ENCODE measurements around the gene OR2S2.
"Not testable (repeated sequence)": the region's sequence is repeated elsewhere in the genome, so short reads cannot be mapped to it uniquely, and the experiment has no call there.

The OR2S2 gene

DNA sequence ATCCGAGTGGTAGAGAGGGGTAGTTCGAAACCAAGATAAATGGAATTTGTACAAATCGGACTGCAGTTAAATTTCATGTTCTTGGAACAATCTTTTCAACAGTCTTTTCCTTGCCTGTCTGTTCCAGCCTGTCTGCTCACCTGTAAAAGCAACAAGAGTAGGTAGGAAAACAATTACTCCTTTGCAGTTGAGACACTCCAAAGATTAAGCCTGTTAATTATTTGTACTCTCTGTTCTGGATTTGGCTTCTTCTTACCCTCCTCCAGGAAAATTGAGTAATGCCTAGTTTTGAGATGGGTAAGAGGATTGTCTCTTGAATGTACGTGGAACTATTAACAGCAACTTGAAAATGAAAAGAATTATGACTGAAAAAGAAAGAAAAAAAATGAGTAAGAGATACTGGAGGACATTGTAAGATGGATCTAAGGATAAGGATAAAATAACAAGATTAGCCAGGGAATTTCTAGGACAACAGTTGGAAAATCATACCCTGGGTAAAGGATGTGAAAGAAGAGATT lies 24.3 kb downstream of the OR2S2 start:
- no peak for DNase-seq

DNA sequence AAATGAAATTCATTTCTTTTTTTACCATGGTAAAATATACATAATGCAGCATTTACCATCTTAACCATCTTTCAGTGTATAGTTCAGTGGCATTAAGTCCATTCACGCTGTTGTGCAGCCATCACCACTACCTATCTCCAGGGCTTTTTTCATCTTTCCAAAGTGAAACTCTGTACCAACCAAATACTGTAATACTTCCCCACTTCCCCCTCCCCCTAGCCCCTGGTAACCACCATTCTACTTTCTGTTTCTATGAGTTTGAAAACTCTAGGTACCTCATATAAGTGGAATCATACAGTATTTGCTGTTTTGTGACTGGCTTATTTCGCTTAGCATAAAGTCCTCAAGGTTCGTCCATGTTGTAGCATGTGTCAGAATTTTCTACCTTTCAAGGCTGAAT lies 25.2 kb downstream of the OR2S2 start:
- no peak for DNase-seq

DNA sequence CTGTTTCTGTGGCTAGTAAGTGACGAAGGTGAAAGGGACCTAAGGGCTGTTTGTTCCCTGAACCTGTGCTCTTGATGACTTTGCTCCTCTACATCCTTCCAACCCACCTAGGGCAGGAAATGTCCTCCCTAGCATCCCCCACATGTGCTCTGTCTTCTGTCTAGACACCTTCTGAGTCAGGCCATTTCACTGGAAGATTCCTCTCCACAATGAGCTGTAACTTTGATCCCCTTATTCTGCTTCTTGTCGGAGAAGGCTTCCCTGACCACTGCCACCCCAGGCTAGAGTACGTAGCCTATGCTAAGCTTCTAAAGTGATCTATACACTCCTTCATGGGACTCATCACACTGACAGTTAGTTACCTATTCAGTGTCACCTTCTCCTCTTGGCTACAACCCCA lies 27.0 kb downstream of the OR2S2 start:
- no peak for DNase-seq

DNA sequence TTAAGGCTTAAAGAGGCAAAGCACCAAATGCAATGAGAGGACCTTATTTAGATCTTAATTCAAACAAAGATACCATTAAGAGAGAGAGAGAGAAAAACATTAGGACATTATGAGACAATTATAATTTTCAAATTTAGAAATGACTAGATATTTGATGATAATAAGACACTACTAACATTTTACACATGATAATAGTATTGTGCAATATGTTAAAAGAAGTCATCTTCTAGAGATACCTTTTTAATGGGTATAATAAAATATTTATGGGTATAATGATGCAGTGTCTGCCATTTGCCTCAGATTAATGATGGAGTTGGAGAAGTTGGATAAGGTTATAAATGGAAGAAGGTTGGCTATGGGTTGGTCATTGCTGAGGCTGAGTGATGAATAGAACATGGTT lies 27.4 kb downstream of the OR2S2 start:
- DNase-seq: no peak

DNA sequence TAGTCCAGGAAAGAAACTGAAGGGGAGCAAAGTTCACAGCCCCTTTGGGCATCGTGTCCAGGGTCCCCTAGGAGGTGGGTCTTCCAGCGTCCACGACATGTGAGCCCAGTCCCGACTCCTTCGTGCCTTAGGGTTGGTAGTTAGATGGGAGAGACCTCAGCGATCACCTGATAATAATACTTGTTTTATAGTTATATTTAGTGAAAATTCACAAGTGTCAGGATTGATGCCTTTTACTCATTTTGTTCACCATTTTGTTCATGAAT lies 28.6 kb downstream of the OR2S2 start:
- DNase-seq: no peak

DNA sequence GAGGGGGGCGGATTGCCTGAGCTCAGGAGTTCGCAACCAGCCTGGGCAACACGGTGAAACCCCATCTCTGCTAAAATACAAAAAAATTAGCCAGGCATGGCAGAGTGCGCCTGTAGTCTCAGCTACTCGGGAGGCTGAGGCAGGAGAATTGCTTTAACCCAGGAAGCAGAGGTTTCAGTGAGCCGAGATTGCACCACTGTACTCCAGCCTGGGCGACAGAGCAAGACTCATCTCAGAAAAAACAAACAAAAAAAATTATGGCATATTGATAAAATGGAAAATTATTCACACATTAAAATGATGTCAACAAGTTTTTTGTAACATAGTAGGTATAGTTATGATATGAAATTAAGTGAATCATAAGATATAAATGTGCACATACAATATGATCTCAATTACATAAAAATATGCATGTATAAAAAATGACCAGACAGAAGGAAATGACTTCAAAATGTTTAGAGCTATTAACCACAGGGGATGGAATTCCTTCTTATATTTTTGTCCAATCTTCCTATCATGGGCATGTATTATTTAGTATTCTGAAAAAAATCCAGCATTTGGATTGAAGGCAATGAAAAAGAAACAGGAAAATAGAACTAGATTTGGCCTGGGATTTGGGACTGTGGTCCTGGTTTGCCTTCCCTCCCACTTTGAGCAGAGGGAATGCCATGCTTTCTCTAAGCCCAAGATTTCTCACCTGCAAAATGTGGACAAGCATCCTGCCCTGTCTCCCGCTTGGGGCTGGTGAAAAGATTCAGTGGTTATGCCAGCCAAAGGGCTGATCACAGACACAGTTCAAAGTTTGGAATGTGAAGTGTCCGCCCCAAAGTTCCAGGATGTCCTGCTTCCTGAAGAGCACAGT lies 29.1 kb downstream of the OR2S2 start:
- no peak for DNase-seq

DNA sequence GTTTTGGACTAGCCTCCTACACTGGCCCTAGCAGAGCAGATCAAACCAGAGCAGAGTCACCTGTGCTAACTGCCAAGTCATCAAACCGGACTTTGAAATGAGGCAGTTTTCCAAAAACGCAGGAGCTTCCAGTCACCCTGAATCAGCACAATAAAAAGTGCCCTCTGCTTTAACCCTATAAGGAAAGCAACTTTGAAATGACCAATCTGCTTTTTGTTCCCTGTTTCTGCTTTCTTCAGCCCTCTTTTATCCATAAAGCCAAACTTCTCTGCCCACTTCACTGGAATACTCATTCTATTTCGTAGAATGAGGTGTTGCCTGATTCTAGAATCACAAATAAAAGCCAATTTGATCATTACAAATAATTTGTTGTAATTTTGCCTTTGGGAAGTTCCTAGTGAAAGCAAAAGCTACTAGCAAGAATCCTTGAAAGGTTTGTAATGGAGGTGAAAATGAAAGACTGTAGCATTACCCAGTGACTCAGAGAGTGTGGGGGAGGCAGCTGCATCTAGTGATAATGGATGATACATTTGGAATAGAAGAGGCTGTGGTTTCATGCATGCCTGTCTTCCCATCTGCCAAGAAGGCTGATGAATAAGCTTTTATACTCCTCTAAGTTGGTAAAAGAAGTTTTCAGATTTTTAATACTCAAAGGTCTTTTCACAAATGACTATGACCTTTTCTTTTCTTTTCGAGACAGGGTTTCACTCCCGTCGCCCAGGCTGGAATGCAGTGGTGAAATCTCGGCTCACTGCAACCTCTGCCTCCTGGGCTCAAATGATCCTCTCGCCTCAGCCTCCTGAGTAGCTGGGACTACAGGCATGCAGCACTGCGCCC lies 33.8 kb downstream of the OR2S2 start:
- DNase-seq: peak; percentile 83

DNA sequence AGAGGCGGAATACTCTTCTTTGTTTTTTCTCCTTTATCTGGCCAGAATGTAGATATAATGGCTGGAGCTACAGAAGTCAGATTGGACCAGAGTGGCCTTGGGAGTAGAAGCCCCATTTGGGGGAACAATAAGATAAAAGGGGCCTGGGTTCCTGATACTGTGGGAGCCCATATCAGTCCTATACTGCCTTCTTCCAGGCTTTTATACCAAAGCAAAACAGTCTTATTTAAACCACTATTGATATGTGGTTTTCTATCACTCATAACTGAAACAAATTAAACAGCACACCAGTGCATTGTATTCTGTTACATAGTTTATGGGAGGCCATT lies 34.4 kb downstream of the OR2S2 start:
- DNase-seq: no peak

DNA sequence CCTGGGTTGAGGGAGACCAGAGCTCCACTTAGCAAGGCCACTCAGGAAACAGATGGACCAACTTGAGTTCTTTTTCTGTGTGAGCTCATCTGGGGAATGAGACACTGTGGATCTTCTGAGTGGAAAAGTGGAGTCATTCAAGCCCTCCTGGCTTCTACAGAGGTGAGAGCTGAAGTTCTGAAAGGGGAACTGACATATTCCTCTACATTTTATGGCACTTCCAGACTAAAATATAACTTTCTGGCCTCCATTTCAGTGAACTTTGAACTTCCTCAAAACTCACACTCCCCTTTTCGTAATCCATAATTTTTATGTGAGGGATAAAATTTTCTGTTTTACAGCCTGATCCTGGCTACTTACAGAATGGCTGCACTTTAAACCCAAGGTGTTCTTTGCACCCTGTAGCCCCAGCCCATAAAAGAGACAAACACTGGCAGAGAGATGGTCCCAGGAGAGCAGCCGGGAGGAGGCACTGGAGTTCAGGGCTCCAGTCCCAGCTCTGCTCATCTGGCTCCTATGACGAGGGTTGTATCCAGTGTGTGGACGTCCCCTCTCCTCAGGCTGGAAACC lies 37.8 kb downstream of the OR2S2 start:
- peak; percentile 29 for DNase-seq

DNA sequence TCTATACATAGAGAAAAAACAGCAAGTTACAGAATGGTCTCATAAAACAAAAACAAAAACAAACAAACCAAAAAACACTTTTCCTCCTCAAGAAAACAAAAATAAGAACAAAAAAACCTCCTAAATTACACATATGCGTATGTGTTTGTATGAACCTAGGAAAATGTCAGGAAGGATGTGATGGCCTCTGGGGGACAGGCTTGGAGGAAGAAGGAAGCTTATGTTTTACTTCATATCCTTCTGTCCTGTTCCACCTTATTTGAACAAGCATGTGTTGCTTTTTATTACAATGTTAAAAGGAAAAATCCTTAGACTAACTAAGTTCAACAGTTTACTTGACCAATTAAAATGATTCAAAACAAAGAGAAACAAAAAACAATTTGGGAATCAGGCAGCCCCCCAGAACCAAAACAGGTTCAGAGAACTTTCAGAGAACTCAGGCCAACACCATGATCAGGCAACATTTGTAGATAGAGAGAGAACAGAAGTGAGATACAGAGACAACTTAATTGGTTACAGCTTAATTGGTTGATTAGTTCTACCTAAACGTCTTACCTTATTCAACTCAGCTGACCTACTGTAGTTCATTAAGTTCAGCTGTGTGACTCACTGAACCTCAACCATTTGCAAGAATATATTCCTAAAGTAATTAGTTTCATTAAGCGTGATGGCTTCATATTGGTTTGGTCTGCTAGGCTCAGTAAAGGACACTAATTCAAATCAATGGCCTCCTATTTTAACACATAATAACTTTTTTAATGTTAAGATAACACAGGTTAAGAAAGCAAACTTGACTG lies 38.5 kb downstream of the OR2S2 start:
- DNase-seq: no peak

DNA sequence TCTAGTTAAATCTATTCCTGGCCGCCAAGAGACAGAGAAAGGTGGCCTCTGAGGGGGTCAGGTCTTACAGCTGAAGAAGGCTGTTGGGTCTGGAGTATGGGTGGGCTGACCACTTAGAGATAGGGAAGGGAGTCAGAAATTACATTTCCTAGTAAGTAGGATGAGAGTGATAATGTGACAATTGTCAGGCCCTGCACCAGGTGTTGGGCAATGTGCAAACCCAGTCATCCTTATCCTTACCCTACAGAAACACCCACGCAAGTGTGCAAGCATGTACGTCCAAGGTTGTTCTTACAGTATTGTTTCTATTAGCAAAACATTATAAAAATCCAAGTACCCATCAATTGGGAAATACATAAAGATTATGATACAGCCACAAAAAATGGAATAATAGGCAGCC lies 39.2 kb downstream of the OR2S2 start:
- peak; percentile 32 for DNase-seq

DNA sequence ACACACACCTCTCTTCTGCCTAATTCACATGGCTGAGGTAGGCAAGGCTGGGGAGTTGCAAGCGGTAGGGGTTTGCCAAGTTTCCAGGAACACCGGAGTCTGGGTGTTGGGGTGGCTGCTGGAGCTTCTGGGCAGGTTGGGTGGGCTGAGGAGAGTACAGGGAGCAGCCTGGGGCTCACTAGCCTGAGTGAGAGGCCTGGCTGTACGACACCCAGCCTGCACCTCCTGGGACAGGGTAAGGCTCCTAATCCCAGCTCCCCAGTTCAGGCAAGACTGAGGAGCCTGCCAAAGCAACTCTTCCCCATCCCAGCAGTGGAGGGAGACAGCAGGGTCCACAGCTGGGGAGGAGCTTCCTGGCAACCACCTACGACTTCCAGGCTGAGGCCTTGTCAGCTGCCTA lies 40.7 kb downstream of the OR2S2 start:
- DNase-seq: no peak

DNA sequence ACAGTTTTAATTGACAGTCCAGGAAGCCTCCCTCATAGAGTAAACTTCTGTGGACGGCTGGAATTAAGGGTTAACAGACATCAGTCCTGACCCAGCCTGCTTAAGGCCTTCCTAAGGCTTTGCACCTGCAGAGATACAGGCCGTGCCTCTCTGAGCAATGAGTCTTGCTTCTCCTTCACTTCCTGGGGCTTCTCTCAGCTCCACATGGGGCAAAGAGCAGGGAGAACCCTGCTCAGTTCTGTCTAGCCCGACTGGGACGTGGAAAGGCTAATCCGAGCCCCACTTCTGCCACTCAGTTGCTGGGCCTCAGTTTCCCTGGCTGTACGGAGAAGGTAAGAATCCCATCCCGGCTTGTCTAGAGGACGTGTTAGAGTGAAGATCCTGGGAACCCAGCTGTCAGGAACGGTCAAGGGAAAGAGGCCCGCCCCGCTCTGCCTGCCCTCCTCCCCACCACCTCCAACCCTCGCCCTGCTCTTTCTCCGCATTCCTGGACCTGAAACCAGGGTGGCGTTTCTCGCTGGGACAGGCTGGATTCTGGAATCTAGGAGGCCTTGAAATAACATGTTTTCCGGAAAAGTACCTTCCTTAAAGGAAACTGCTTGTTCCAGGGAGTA lies 42.2 kb downstream of the OR2S2 start:
- no peak for DNase-seq

DNA sequence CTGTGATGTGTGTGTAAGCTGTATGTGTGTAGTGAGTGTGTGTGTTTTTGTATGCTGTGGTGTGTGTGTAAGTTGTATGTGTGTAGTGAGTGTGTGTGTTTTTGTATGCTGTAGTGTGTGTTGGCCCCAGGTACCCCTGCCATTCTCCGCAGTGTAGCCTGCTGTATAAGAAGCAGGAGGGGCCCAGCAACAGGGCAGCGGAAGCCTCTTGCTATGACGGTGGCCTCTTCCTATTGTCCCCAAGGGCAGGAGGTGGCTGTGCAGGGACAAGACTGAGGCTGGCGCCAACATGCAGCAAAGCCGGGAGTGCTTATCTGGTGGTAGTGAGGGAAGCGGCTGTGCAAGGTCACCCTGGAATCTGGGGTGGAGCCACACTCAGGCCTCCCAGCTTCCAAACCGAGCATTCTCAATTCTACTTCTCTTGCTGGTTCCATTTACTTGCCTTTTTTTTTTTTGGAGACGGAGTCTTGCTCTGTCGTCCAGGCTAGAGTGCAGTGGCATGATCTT lies 43.6 kb downstream of the OR2S2 start:
- DNase-seq: peak; percentile 89

DNA sequence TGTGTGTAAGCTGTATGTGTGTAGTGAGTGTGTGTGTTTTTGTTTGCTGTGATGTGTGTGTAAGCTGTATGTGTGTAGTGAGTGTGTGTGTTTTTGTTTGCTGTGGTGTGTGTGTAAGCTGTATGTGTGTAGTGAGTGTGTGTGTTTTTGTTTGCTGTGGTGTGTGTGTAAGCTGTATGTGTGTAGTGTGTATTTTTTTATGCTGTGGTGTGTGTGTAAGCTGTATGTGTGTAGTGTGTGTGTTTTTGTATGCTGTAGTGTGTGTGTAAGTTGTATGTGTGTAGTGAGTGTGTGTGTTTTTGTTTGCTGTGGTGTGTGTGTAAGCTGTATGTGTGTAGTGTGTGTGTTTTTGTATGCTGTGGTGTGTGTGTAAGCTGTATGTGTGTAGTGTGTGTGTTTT lies 44.5 kb downstream of the OR2S2 start:
- not testable (repeated sequence) for DNase-seq

DNA sequence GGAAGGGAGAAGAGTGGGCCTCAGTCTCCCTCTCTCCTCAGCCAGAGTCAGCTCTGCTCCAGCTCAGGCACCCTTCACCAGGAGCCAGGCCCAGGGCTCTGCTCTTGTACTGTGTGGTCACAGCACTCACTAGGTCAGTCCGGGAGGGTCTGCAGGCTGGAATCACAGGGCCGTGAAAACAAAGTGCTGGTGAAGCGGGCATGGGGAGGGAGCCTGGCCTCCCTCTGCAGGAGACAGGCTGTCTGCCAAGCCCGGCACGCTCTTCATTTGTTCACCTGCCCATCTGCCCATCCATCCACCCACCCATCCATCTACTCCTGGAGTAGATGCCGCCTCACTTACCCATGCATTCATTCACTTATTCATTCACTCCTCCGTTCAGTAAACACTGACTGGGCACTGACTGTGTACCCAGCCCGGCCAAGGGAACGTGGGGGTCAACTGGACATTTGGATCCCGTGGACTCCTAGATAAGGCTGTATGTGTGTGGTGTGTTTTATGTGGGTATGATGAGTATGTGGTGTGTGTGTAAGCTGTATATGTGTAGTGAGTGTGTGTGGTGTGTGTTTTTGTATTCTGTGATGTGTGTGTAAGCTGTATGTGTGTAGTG lies 45.1 kb downstream of the OR2S2 start:
- no peak for DNase-seq

DNA sequence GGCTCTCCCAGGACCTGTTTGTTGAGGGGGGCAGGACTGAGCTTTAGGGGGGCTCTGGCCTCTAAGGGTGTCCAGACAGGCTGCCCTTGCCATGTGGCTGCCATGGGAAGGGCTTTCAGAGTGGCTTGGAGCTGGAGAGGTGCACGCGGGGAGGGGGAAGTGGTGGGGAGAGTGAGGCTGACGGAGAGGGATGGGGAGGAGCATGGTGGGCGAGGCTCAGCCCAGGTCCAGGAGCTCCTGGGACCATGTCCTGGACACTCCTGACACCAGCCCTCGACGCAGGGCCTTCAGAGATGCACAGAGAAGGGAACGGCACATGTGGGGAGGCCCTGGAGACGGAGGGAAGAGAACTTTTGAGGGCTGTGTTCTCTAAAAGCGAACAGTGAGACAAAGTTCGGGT lies 46.3 kb downstream of the OR2S2 start:
- no peak for DNase-seq

DNA sequence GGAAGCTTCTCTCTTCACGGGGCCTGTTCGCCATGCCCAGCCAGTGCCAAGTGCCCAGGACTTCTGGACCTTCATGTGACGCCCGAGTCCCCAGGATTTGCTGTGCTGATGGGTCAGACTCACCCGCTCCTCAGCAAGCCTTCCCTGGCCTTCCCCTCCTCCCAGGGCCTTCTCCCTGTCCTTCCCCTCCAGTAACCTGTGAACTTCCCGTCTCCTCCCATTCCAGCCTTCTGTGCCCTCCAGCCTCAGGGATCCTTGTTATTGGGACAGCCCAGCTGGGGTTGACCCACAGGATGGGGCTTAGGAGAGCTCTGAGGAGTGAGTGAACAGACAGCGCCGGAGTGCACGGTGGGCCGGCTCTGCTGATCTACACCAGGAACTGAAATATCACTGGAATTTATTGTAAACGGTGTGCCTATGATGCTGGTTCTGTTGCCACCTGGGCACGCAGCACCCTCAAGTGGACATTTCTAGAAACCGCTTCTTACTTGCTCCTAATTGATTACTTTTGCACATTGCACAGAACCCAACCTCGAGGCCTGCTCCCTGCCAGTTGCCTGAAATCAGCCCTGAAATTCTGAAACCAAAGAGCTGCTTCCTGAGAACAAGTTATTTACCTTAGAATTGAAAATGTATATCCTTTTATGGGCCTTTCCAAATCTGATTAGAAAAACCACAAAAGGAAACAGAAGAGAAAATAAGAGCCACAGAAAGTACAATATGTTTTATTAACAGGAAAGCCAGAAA lies 47.2 kb downstream of the OR2S2 start:
- DNase-seq: peak; percentile 82

DNA sequence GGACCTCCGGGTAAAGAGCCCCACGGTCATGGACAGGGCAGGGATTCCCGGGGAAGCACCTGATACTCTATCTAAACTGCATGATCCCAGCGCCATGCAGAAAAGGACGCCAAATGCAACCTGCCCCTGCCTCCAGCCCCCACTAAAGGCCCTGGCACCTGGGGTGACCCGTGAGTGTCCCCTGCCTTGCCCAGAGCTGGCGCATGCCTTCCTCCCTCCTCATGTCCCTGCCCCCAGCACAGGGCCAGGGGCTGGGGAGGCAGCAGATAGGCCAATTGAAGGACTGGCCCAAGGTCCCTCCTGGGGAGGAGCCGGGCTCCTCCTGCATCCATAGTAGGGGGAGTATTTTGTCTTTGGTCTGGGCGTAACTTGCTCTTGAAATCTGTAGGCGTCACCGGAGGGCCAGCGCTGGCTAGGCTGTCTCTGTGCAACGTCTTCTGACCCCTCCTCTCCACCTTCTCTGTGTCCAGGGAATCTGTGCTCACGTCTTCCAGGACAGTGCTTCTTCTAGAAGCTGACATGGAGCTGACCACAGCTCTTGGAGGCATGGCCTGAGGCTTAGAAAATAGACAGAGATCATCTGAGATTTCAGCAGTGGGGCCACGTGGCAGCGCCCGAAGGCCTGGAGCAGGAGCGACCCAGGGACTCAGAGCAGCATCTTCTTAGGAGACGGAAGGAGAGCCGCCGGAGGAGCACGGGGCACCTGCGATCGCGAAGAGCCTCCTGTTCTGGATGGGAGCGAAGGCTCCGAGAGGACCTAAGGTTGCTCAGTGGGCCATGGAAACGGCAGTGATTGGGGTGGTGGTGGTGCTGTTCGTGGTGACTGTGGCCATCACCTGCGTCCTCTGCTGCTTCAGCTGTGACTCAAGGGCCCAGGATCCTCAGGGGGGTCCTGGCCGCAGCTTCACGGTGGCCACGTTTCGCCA lies 48.0 kb downstream of the OR2S2 start:
- no peak for DNase-seq

DNA sequence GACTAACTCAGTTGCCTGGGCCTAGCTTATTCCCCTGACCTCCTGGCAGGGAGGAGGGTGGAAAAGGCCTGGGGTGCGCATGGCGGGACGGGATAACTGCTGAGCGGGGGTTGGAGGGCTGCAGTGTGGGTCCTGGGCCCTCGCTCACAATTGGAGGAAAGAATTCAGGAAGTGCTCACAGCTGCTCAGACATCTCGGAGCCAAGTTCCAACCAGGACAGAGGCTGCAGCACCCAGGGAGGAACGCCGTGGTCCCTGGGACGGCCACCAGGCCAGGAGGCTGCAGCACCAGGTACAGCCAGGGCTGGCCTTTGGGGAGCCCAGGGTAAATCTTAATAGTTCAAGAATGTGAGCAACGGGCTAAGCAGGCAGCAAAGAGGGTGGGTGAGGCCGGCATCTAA lies 48.7 kb downstream of the OR2S2 start, which contains the start of gene SPAAR:
SPAAR (plus strand) TSS at position 217 of the 400 bp plus-strand sequence. CDS start 974 bp downstream, outside the sequence.
- no peak for DNase-seq

Measured in hematopoietic multipotent progenitor cell treated with erythropoietin and hydrocortisone succinate and interleukin-3 and kit ligand, for 4 days (in vitro differentiated cells).